ENCODE measurements around the gene ZNF385B.

ZNF385B gene

DNA sequence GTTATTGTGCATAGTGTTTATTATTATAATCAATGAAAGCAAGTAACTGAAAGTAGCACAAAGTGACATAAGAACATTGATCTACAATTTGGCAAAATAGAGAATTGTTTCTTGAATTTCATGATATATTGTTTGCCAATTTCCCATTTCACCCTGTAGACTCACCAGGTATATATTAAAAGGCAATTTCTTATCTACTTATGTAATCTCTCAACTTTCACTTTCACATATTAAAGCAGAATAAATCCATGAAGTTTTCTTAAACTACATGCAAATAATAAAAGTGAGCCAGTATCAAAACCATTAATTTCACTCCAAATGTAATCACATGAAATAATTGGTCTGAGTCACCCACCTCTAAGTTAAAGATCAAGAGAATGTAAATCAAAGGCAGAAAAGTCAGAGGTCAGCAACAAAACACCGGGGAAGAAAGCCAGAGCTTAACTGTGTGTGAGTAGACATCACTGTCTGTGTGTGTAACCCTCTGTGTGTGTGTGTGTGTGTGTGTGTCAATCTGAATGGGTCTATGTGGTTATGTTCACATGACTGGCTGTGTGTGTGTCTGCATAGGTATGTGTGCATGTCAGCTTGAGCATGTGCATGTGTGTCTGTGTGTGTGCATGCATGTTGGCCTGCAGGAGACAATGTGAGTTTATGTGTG, 44.1 kb downstream of the ZNF385B start:
- TF ChIP-seq, protein P1, sequence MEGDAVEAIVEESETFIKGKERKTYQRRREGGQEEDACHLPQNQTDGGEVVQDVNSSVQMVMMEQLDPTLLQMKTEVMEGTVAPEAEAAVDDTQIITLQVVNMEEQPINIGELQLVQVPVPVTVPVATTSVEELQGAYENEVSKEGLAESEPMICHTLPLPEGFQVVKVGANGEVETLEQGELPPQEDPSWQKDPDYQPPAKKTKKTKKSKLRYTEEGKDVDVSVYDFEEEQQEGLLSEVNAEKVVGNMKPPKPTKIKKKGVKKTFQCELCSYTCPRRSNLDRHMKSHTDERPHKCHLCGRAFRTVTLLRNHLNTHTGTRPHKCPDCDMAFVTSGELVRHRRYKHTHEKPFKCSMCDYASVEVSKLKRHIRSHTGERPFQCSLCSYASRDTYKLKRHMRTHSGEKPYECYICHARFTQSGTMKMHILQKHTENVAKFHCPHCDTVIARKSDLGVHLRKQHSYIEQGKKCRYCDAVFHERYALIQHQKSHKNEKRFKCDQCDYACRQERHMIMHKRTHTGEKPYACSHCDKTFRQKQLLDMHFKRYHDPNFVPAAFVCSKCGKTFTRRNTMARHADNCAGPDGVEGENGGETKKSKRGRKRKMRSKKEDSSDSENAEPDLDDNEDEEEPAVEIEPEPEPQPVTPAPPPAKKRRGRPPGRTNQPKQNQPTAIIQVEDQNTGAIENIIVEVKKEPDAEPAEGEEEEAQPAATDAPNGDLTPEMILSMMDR (IDR thresholded peaks at IDR 0.05) = no peak

DNA sequence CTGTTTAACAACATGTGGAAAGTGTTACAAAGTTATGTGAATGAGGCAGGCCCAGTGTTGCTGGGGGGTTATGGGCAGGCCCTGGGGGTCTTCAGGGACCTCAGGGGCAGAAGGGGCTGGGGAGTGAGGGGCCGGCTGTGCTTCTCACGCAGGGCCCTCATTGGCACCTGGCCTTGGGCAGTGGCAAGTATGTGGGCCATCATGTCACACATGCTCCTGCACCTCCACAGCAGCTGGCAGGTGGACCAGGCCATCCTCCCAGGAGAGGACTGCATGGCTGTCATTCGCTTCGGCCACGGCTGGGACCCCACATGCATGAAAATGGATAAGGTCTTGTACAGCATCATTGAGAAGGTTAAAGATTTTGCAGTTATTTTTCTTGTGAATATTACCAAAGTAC, 47.4 kb downstream of the ZNF385B start:
- Histone ChIP-seq H3K27ac (no peak overlapping the region), H3K36me3 (no peaks in the 10 kb centered on the region), H3K4me1 (ENCODE audit: control insufficient read depth in 1 of 2, insufficient read depth in 1 of 2, low read depth in 1 of 2, low read length in 1 of 2) (no peaks in the 10 kb centered on the region), H3K9me3 (no peaks in the 10 kb centered on the region), H3K4me3 (ENCODE audit: low read depth in 1 of 2, low read length in 1 of 2) (no peak overlapping the region), H3K27me3 (no peaks in the 10 kb centered on the region)
- TF ChIP-seq, protein P1 (IDR thresholded peaks at IDR 0.05) = no peak

More for the DNA sequence above, 44.1 kb downstream of the ZNF385B start:
- no peaks in the 10 kb centered on the region for H3K36me3 ChIP-seq
- H3K9me3 ChIP-seq = no peaks in the 10 kb centered on the region
- H3K27me3 ChIP-seq = no peaks in the 10 kb centered on the region
- H3K27ac ChIP-seq = no peak overlapping the region
- H3K4me1 ChIP-seq (ENCODE audit: control insufficient read depth in 1 of 2, insufficient read depth in 1 of 2, low read depth in 1 of 2, low read length in 1 of 2) = no peaks in the 10 kb centered on the region
- no peak overlapping the region for H3K4me3 ChIP-seq (ENCODE audit: low read depth in 1 of 2, low read length in 1 of 2)

DNA sequence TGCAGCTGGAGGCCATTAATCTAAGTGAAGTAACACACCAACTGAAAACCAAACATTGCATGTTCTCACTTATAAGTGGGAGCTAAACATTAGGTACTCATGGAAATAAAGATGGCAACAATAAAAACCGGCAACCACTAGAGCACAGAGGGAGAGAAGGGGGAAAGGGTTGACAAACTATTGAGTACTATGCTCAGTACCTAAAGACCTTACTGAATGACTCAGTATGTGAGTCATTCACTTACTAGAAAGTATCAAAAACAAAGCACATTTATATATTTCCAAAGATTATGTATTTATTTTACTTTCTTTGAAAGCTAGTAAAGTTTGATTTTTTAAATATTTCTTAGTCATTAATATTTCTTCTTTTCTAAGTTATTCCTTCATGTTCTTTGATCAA, 48.9 kb downstream of the ZNF385B start:
- H3K9me3 ChIP-seq = no peaks in the 10 kb centered on the region
- TF ChIP-seq, protein P1 (IDR thresholded peaks at IDR 0.05) = no peak
- H3K36me3 ChIP-seq = no peaks in the 10 kb centered on the region
- no peaks in the 10 kb centered on the region for H3K4me1 ChIP-seq (ENCODE audit: control insufficient read depth in 1 of 2, insufficient read depth in 1 of 2, low read depth in 1 of 2, low read length in 1 of 2)
- no peak overlapping the region for H3K27ac ChIP-seq
- no peaks in the 10 kb centered on the region for H3K27me3 ChIP-seq
- H3K4me3 ChIP-seq (ENCODE audit: low read depth in 1 of 2, low read length in 1 of 2) = no peak overlapping the region

DNA sequence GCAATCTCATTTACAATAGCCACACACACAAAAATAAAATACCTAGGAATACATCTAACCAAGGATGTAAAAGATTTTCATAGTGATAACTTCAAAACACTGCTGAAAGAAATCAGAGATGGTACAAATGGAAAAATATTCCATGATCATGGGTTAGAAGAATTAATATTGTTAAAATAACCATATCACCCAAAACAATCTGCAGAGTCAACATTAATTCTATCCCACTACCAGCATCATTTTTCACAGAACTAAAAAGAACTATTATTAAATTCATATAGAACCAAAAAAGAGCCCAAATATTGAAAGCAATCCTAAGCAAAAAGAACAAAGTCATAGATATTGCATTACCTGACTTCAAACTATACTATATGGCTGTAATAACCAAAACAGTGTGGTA, 50.4 kb downstream of the ZNF385B start:
- Histone ChIP-seq H3K4me3 (ENCODE audit: low read depth in 1 of 2, low read length in 1 of 2) (no peak overlapping the region), H3K9me3 (no peaks in the 10 kb centered on the region), H3K27me3 (no peaks in the 10 kb centered on the region), H3K36me3 (no peaks in the 10 kb centered on the region), H3K4me1 (ENCODE audit: control insufficient read depth in 1 of 2, insufficient read depth in 1 of 2, low read depth in 1 of 2, low read length in 1 of 2) (no peaks in the 10 kb centered on the region), H3K27ac (no peak overlapping the region)
- TF ChIP-seq, protein P1 (IDR thresholded peaks at IDR 0.05) = no peak

DNA sequence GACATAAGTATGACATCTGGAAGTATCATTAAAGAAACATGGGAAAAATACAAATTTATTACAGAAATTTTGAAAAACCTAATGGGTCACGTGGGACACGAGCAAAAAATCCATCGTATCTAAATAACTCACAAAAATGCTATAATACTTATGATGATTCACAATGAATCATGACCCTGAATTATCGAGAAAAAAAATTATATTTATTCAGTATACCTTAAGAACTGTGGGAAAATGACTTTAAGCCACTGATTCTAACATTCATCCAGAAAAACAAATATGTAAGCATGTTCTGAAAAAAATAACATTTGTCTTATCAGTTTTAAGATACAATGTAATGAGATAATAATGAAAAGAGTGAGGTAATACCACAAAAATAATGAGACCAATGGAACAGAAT, 51.8 kb downstream of the ZNF385B start:
- TF ChIP-seq, protein P1 (IDR thresholded peaks at IDR 0.05) = no peak
- Histone ChIP-seq H3K27me3 (no peaks in the 10 kb centered on the region), H3K27ac (no peak overlapping the region), H3K4me1 (ENCODE audit: control insufficient read depth in 1 of 2, insufficient read depth in 1 of 2, low read depth in 1 of 2, low read length in 1 of 2) (no peaks in the 10 kb centered on the region), H3K9me3 (no peaks in the 10 kb centered on the region), H3K36me3 (no peaks in the 10 kb centered on the region), H3K4me3 (ENCODE audit: low read depth in 1 of 2, low read length in 1 of 2) (no peak overlapping the region)
